Endothelial cell of umbilical vein (primary cell): ENCODE results near the gene ETV3L. TPM values are rescaled to one million over a fixed set of nuclear protein-coding genes. Genes with fewer than 3 reads are reported as not detected.

Experiments used
- BruUV-seq: library from RNA; stranded (reverse); fragments of 400-500 nt; replicated peaks from 2 replicates; lab custom pipeline; 2021; lab: Mats Ljungman, UMichigan
- CTCF ChIA-PET: fragments of 300-600, 350-600 bp; sonication (Branson Sonifier 250); formaldehyde crosslinking; loops from one replicate; lab custom pipeline; 2021; ENCODE audit warnings: antibody characterized with exemption, inconsistent platforms; lab: Charles Lee
- POLR2A ChIA-PET: fragments of 300-600, 350-600 bp; sonication (Branson Sonifier 250); formaldehyde crosslinking; loops from one replicate; lab custom pipeline; 2021; ENCODE audit warnings: antibody characterized with exemption, inconsistent platforms; lab: Charles Lee
- DNase-seq: peaks from one replicate; pipeline ENCODE4 v3.0.0-alpha.2; 2011; ENCODE audit warnings: low read depth, low spot score
- FAIRE-seq: peaks from 2 replicates; lab custom pipeline; 2011; peaks lifted over from hg19 to GRCh38; lab: Jason Lieb, UNC
- H2AFZ ChIP-seq: 2 replicates; pipeline ENCODE4 v1.6.0; 2012; ENCODE audit warnings: low read depth, low read length, control low read depth, inconsistent platforms
- H3K27ac ChIP-seq: 2 replicates; pipeline ENCODE4 v1.5.1; 2011; ENCODE audit warnings: low read depth, mild to moderate bottlenecking, control low read depth, low read length, moderate library complexity; ENCODE audit not compliant: insufficient read depth
- H3K27me3 ChIP-seq, 2 experiments: 2 replicates each; pipeline versions ENCODE4 v1.6.0 to v1.6.1; 2011; ENCODE audit warnings: low read length in 2 of 2, mixed read lengths in 1 of 2; ENCODE audit not compliant: control insufficient read depth in 2 of 2, insufficient read depth in 2 of 2
- H3K36me3 ChIP-seq, 2 experiments: 2 replicates in 1 of 2; 3 replicates in 1 of 2; pipeline ENCODE4 v1.5.1; 2011; ENCODE audit warnings: low read length in 2 of 2, mild to moderate bottlenecking in 1 of 2, moderate library complexity in 1 of 2; ENCODE audit not compliant: control insufficient read depth in 2 of 2, insufficient read depth in 2 of 2; ENCODE audit errors: extremely low read depth in 1 of 2
- H3K4me1 ChIP-seq: 3 replicates; pipeline ENCODE4 v1.5.1; 2011; ENCODE audit warnings: mild to moderate bottlenecking, low read length; ENCODE audit not compliant: control insufficient read depth, insufficient read depth; ENCODE audit errors: extremely low read depth
- H3K4me2 ChIP-seq: 2 replicates; pipeline ENCODE4 v1.6.1; 2011; ENCODE audit warnings: low read length, control low read depth, mixed read lengths; ENCODE audit not compliant: insufficient read depth
- H3K4me3 ChIP-seq, 3 experiments: fragments of 200-600 bp in 1 of 3; sonication (generic), shearing (Covaris generic) in 1 of 3; replicated peaks in 1 of 3; 2 replicates each; pipeline ENCODE4 v1.5.1; 2011 to 2016; ENCODE audit warnings: control low read depth in 3 of 3, low read length in 3 of 3, mild to moderate bottlenecking in 2 of 3, inconsistent platforms in 1 of 3, low read depth in 1 of 3, moderate library complexity in 1 of 3; ENCODE audit not compliant: insufficient read depth in 1 of 3
- H3K79me2 ChIP-seq: 2 replicates; pipeline ENCODE4 v1.6.0; 2012; ENCODE audit warnings: low read length, inconsistent platforms; ENCODE audit not compliant: control insufficient read depth, insufficient read depth
- H3K9ac ChIP-seq: replicated peaks from 2 replicates; pipeline ENCODE3; 2011; ENCODE audit warnings: low read length, control low read depth; ENCODE audit not compliant: insufficient read depth; ENCODE audit errors: extremely low read depth
- H3K9me1 ChIP-seq: replicated peaks from 3 replicates; pipeline ENCODE4 v1.6.0; 2011; ENCODE audit warnings: mild to moderate bottlenecking, low read length; ENCODE audit not compliant: control insufficient read depth, insufficient read depth; ENCODE audit errors: extremely low read depth
- H3K9me3 ChIP-seq: replicated peaks from 2 replicates; pipeline ENCODE4 v1.5.1; 2012; ENCODE audit warnings: low read length, inconsistent platforms; ENCODE audit not compliant: control insufficient read depth, insufficient read depth
- H4K20me1 ChIP-seq: replicated peaks from 2 replicates; pipeline ENCODE3; 2011; ENCODE audit warnings: mild to moderate bottlenecking, low read length; ENCODE audit not compliant: control insufficient read depth, insufficient read depth; ENCODE audit errors: extremely low read depth
- EZH2 ChIP-seq: IDR thresholded peaks from 2 replicates; pipeline ENCODE4 v1.6.1; 2012; ENCODE audit warnings: borderline replicate concordance, low read depth, mild to moderate bottlenecking, moderate library complexity, low read length, inconsistent platforms; ENCODE audit not compliant: severe bottlenecking
- FOS ChIP-seq: IDR thresholded peaks from 2 replicates; pipeline ENCODE4 v1.6.1; 2011; ENCODE audit warnings: mild to moderate bottlenecking, low read length, moderate library complexity, borderline replicate concordance; ENCODE audit not compliant: insufficient read depth
- GATA2 ChIP-seq: IDR thresholded peaks from 2 replicates; pipeline ENCODE4 v1.7.0; 2011; ENCODE audit warnings: low read depth, mild to moderate bottlenecking, moderate library complexity, mixed read lengths, low read length; ENCODE audit not compliant: insufficient read length, insufficient read depth
- JUN ChIP-seq: IDR thresholded peaks from 2 replicates; pipeline ENCODE4 v1.6.1; 2011; ENCODE audit warnings: borderline replicate concordance, low read depth; ENCODE audit not compliant: insufficient read length, insufficient read depth
- MAX ChIP-seq: IDR thresholded peaks from 2 replicates; pipeline ENCODE4 v1.6.1; 2011; ENCODE audit not compliant: insufficient read depth, insufficient read length
- MYC ChIP-seq: IDR thresholded peaks from one replicate; pipeline ENCODE4 v1.6.1; 2011; ENCODE audit warnings: mild to moderate bottlenecking, low read depth, low read length
- POLR2A ChIP-seq: IDR thresholded peaks from 2 replicates; pipeline ENCODE4 v1.6.1; 2012; ENCODE audit warnings: low read depth, mild to moderate bottlenecking, control low read depth, low read length
- POLR2AphosphoS5 ChIP-seq: IDR thresholded peaks from 2 replicates; pipeline ENCODE4 v1.6.1; 2012; ENCODE audit warnings: low read depth, mild to moderate bottlenecking, control low read depth, low read length, moderate library complexity; ENCODE audit not compliant: insufficient read depth
- dilution Hi-C: fragments of 300-500 bp; cut with MboI; formaldehyde crosslinking; loops from one replicate; pipeline ENCODE4 v1.15.0; 2019; ENCODE audit warnings: low sequenced_read_pairs; ENCODE audit not compliant: extremely low pct_ligation_motif_present
- intact Hi-C: fragments of 100-400 bp; cut with micrococcal nuclease; formaldehyde crosslinking; loops from one replicate; pipeline ENCODE4 v1.10.0; 2022
- polyA plus RNA-seq, 4 experiments: library from polyadenylated mRNA; depleted of rRNA in 3 of 4; stranded (reverse) in 3 of 4; unstranded in 1 of 4; fragments of >200 nt; gene quantifications; 2 replicates each; pipeline versions ENCODE4 v1.2.1 to v1.2.3, GENCODE V29; 2011 to 2012; ENCODE audit warnings: missing spikeins in 1 of 4
- total RNA-seq: library from RNA; stranded (reverse); gene quantifications from 2 replicates; pipeline ENCODE4 v1.2.3, GENCODE V29; 2021
- TF ChIP-seq, protein P1 (sequence below), 2 donors: IDR thresholded peaks; 1 replicate in 1 of 2; 2 replicates in 1 of 2; pipeline ENCODE4 v1.5.1; 2011; ENCODE audit warnings: low read length in 2 of 2, mild to moderate bottlenecking in 2 of 2, moderate library complexity in 2 of 2, control low read depth in 1 of 2, inconsistent platforms in 1 of 2, low read depth in 1 of 2; ENCODE audit not compliant: insufficient read depth in 1 of 2; ENCODE audit errors: extremely low read depth in 1 of 2

ETV3L gene
- total and polyA plus RNA-seq, 2 donors (not counting 3 experiments of a cell fraction or from before 2014, with no cell fraction given) = not detected

DNA sequence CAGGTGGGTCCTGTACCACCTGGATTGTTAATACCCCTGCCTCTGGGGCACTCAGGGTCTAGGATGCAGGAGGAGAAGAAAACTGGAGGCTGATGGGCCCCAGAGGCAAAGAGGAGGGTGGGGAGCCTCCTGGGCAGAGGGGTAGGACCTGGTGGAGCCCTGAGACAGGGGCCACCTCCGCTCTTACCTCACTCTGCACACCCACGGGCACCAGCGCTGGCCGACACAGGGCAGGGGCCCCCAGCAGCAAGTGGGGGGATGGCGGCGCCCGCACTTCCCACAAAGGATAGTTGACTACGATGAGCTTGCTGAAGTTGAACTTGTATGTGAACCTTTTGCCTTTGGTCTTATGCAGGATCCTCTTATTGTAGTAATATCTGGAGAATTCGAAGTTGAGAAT lies 1.1 kb downstream of the ETV3L start:
- Histone ChIP-seq H3K9me1 (no peaks in the 10 kb centered on the region), H3K4me2 (no peak overlapping the region), H2AFZ (no peak overlapping the region), H3K4me3 (no peak overlapping the region), H3K4me1 (no peaks in the 10 kb centered on the region), H3K9me3 (no peaks in the 10 kb centered on the region), H3K36me3 (no peaks in the 10 kb centered on the region), H4K20me1 (no peaks in the 10 kb centered on the region), H3K27me3 (no peaks in the 10 kb centered on the region), H3K79me2 (no peaks in the 10 kb centered on the region), H3K27ac (no peak overlapping the region), H3K9ac (no peak overlapping the region)
- no TSS peak for BruUV-seq
- no peak for TF ChIP-seq FOS
- TF ChIP-seq, protein P1, sequence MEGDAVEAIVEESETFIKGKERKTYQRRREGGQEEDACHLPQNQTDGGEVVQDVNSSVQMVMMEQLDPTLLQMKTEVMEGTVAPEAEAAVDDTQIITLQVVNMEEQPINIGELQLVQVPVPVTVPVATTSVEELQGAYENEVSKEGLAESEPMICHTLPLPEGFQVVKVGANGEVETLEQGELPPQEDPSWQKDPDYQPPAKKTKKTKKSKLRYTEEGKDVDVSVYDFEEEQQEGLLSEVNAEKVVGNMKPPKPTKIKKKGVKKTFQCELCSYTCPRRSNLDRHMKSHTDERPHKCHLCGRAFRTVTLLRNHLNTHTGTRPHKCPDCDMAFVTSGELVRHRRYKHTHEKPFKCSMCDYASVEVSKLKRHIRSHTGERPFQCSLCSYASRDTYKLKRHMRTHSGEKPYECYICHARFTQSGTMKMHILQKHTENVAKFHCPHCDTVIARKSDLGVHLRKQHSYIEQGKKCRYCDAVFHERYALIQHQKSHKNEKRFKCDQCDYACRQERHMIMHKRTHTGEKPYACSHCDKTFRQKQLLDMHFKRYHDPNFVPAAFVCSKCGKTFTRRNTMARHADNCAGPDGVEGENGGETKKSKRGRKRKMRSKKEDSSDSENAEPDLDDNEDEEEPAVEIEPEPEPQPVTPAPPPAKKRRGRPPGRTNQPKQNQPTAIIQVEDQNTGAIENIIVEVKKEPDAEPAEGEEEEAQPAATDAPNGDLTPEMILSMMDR (IDR thresholded peaks at IDR 0.05; ENCODE audit: extremely low read depth in 1 of 2, insufficient read depth in 1 of 2, low read depth in 1 of 2, low read length in 2 of 2) = no peak
- TF ChIP-seq EZH2 = no peak
- CTCF ChIA-PET = interaction anchor here (2.1 to 14.4 kb wide), 2 partner anchors 8 to 12 kb away, joined by 5 to 160 read pairs; no protein-coding TSS in a partner anchor
- POLR2A ChIA-PET = no interaction called here
- FAIRE-seq (no peak), DNase-seq (no peak)
- dilution Hi-C loops = no loop called here
- intact Hi-C loops = no loop called here

DNA sequence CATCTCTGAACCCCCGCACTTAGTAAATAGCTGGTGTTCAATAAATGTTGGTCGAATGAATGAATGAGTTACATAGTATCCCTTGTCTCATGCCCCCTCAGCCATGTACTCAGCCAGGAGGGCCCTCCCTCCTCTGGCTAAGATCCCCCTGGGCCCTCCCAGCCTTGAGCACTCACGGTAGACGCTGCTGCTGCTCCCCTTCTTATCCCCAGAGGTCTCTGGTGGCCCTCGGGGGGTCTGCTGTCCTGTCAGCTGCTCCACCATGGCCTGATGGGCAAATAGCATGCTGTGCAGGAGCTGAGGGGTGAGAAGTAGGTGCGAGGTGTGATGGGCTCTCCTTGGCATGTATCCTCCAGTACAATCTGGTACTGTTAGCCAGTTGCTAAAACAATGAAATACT lies 1.9 kb downstream of the ETV3L start:
- H3K9ac ChIP-seq = no peak overlapping the region
- H3K27me3 ChIP-seq = no peaks in the 10 kb centered on the region
- dilution Hi-C loops = no loop called here
- no peak for FAIRE-seq
- H2AFZ ChIP-seq = no peak overlapping the region
- CTCF ChIA-PET = interaction anchor here (2.1 kb wide), 1 partner anchor 13 kb away, joined by 5 read pairs; no protein-coding TSS in a partner anchor
- H3K9me3 ChIP-seq = no peaks in the 10 kb centered on the region
- no peak for DNase-seq
- TF ChIP-seq MAX (no peak), FOS (no peak), MYC (no peak), GATA2 (no peak), JUN (no peak), EZH2 (no peak), POLR2A (no peak), POLR2AphosphoS5 (no peak)
- TF ChIP-seq, protein P1 (IDR thresholded peaks at IDR 0.05; ENCODE audit: extremely low read depth in 1 of 2, insufficient read depth in 1 of 2, low read depth in 1 of 2, low read length in 2 of 2) = no peak
- intact Hi-C loops = no loop called here
- no peaks in the 10 kb centered on the region for H4K20me1 ChIP-seq
- no peak overlapping the region for H3K4me3 ChIP-seq
- no peaks in the 10 kb centered on the region for H3K36me3 ChIP-seq
- POLR2A ChIA-PET = no interaction called here
- no peaks in the 10 kb centered on the region for H3K79me2 ChIP-seq
- H3K4me2 ChIP-seq = no peak overlapping the region
- no peaks in the 10 kb centered on the region for H3K9me1 ChIP-seq
- H3K4me1 ChIP-seq = no peaks in the 10 kb centered on the region
- no peak overlapping the region for H3K27ac ChIP-seq
- no TSS peak for BruUV-seq
